ENCODE data around the gene TCEAL3.
"Not testable (repeated sequence)": the region's sequence is repeated elsewhere in the genome, so short reads cannot be mapped to it uniquely, and the experiment has no call there.

TCEAL3 gene, protein sequence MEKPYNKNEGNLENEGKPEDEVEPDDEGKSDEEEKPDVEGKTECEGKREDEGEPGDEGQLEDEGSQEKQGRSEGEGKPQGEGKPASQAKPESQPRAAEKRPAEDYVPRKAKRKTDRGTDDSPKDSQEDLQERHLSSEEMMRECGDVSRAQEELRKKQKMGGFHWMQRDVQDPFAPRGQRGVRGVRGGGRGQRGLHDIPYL

GRCh38 chrX:103607364-103608305 is at the start of gene TCEAL3:
TCEAL3 (plus strand) TSS chrX:103607963; CDS start chrX:103609065, 1,102 bp downstream.
- DNase-seq (ENCODE audit: low read depth) = no peak

DNA sequence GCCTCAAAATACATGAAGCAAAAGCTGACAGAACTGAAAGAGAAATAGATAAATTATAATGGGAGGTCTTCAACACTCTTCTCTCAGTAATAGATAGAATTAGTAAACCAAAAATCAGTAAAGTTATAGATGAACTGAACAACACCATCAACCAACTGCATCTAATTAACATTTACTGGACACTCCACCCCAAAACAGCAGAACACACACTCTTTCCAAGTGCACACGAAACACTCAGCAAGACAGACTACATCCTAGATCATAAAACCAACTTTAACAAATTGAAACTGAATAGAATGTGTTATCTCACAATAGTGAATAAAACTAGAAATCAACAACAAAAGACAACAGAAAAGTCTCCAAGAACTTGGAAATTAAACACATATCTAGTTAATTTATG is 47.5 kb upstream of the TCEAL3 start:
- no peak for DNase-seq (ENCODE audit: low read depth)

DNA sequence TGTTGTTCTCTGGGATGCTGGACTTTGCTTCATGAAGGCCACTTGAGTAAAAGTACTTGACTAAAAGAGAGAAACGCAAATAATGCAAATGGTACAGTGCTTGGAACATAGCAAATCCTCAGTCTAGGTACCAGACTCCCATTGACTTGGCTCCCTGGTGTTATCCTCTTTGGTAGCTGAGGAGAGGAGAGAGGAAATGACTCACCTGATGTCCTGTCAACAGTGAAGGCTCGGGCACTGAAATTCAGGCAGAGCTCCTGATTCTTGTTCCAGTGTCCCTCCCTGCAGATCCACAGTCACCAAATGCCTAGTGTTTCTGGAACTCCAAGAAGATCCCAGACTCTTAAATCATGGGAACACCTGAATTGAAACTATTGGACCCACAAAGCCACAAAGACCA is 45.0 kb upstream of the TCEAL3 start:
- DNase-seq (ENCODE audit: low read depth) = no peak

DNA sequence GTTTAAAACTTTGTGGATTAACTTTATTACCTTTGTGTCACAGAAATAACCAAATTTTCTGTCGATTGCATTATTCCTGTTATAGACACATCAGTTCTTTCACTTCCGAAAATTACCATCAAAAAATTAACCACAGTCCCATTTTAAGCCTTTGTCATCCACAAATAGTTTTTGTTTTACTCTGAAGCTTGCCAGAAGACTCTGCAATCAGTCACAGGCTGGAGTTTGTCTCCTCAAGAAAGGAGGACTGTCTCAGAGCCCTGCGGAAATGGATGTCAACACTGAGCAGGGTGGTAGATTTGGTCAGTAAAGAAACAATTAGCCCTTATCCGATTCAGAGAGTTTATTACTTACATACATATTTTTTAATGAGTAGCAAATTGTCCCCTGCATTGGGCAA is 42.6 kb upstream of the TCEAL3 start:
- no peak for DNase-seq (ENCODE audit: low read depth)

GRCh38 chrX:103565752-103566151 is 42.0 kb upstream of the TCEAL3 start:
- no peak for DNase-seq (ENCODE audit: low read depth)

- DNase-seq (ENCODE audit: low read depth) = no peak
These were observed 36.6 kb upstream of the TCEAL3 start for GRCh38 chrX:103571121-103571520.

DNA sequence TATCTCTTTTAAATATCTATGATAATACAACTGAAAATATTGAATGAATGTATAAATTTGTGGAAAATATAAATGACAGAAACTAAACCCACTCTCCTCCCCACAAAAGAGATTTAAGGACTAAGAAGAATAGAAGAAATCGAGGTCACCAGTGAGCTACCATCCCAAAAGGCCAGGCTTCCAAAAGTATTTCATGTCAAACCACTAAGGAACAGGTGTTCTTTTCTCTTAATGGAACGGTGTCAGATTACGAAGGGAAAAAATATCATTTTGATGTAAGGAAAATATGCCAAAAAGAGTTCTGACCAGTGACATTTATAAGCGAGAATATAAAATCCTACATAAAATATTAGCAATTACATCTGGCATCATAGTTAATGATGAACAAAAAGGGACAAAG is 36.0 kb upstream of the TCEAL3 start:
- no peak for DNase-seq (ENCODE audit: low read depth)

GRCh38 chrX:103573202-103573601 is 34.6 kb upstream of the TCEAL3 start:
- DNase-seq (ENCODE audit: low read depth) = no peak

- no peak for DNase-seq (ENCODE audit: low read depth)
These were observed 23.2 kb upstream of the TCEAL3 start for GRCh38 chrX:103584596-103584995.

- no peak for DNase-seq (ENCODE audit: low read depth)
These were observed 22.1 kb upstream of the TCEAL3 start, which contains the start of gene TCEAL4 for GRCh38 chrX:103585411-103586313. TCEAL4 (plus strand) TSS chrX:103585515; CDS start chrX:103586676, 1,161 bp downstream.

GRCh38 chrX:103586314-103586646 is 21.5 kb upstream of the TCEAL3 start:
- no peak for DNase-seq (ENCODE audit: low read depth)

- DNase-seq (ENCODE audit: low read depth) = no peak
These were observed 21.1 kb upstream of the TCEAL3 start for GRCh38 chrX:103586659-103587058.

GRCh38 chrX:103592295-103592694 is 15.5 kb upstream of the TCEAL3 start:
- DNase-seq (ENCODE audit: low read depth) = not testable (repeated sequence)

- DNase-seq (ENCODE audit: low read depth) = not testable (repeated sequence)
These were observed 12.6 kb upstream of the TCEAL3 start for GRCh38 chrX:103595202-103595601.

DNA sequence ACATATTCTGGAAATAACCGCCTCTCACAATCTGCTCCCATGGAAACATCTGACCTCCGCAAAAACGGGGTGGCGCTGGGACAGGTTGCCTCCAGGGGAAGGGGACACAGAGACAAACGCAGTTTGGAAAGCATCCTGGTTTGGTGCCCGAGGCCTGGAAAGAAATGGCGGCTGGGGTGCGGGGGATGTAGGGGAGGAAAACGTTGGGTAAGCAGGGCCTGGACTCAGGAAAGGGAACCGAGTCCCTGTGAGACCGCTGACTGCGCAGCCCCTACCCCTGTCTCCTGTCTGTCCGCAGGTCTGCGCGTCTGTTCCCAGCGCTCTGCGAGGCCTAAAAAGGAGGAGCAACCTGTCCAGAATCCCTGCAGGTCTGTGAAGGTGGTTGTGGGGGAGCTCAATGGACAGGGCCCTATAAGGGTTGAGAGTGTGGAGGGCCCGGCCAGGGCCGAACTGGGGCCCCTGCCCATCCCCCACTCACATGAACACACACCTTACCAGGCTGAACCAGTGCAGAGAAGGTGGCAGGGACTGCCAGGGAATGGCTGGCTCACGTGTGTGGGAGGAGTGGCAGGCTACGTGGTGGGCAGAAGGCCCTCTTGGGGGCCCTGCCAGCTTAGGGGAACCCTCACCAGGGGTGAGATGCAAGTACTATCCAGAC is 672 bp downstream of the TCEAL3 start:
- DNase-seq (ENCODE audit: low read depth) = no peak

DNA sequence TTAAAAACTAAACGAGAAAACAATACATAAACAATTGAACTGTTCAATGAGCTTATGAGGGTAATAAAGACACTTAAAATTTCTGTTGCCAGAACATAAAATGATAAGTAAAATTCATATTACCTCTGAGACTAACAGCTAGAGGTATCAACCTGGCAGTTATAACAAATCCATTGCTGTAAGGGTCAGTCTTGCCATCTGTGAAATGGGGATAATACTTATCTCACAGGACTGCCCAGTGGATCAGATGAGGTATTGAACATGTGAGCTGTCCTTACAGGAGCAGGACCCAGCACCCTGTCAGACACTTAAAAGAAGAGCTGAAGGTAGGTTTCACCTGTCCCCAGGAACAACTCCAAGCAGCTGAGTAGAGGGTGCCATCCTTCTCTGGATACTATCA is 2.5 kb downstream of the TCEAL3 start:
- DNase-seq (ENCODE audit: low read depth) = no peak

DNA sequence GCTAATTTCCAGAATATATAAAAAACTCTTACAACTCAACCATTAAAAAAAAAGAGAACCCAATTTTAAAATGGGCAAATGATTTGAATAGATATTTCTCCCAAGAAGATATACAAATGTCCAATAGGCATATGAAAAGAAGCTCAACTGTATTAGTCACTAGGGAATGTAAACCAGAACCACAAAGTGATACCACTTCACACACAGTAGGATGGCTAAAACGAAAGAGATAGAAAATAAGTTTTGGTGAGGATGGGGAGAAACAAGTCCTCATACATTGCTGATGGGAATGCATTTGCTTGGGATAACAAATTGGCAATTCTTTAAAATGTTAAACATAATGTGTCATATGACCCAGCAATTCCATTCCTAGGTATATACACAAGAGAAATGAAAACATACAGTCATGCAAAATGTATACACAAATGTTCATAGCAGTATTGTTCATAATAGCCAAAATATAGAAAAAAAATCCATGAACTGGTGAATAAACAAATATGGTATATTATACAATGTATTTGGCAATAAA is 5.7 kb downstream of the TCEAL3 start:
- no peak for DNase-seq (ENCODE audit: low read depth)

DNA sequence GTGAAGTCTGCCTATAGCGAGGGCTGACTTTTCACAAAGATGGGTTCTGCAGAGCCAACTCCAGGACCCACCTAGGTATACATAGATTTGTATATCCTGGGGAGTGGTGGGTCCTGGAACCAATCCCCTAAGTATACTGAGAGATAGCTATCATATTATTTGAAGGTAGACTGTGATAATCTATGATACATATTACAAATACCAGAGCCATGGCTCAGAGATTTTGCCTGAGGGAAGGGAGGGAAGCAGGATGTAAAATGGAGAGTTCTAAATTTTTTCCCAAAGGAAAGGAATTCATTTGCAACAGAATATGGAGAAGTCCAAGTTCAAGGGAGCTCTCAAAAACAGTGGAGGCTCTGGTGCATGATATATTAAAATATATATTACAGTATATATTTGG is 7.2 kb downstream of the TCEAL3 start:
- no peak for DNase-seq (ENCODE audit: low read depth)

GRCh38 chrX:103615781-103616371 is 8.1 kb downstream of the TCEAL3 start:
- DNase-seq (ENCODE audit: low read depth) = no peak

DNA sequence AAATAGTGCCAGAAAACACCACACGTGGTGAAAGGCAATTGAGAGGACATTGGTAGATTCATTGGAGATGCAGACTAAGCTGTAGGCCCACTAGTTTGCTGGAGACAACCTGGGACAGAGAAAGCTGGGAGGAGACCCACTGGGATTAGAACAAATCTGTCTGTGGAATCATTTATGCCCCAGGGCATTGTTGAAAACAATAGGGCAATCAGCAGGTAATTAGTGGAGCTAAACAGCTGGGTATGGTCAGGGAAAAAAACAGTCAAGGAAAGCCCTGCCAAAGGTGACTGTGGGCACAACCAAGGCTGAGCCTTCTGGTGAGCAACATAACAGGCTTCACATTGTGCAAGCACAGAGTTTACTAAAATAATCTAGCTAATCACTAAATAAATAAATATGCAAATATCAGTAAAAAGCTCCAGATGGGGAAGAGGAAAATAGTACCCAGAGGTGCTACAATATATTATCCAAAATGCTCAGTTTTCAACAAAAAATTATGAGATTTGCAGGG is 9.0 kb downstream of the TCEAL3 start:
- no peak for DNase-seq (ENCODE audit: low read depth)

DNA sequence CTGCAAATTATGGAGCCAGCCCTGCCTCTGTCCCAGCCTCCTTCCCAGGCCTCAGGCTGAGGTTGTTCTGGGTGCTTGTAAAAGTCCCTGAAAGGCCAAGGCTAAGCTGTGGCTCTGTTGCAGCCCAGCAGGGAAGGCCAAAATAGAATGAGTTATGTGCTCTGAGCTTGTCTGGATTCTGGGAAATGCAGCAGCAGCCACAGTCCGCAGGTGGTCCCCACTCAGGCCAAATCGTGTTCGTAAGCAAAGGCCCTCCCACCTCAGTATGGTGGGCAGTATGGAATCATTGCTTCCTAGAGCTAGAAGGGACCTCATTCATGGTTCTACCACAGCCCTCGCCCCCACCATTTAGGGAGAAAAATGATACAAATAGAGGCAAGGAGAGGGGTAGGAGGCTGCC is 16.3 kb downstream of the TCEAL3 start:
- DNase-seq (ENCODE audit: low read depth) = no peak
